T-helper 17 cell (primary cell): ENCODE measurements around the gene GLB1L. TPM values are rescaled to one million over a fixed set of nuclear protein-coding genes. Genes with fewer than 3 reads are reported as not detected.
"Not testable (repeated sequence)": the region's sequence is repeated elsewhere in the genome, so short reads cannot be mapped to it uniquely, and the experiment has no call there.

Experiments used
- ATAC-seq: fragments of 150-1000 bp; cut with Tn5 transposase; 2 replicates; pipeline ENCODE4 v1.10.0; 2021; ENCODE audit warnings: mild to moderate bottlenecking, moderate library complexity
- DNase-seq, 3 donors: peaks; one replicate each; pipeline versions ENCODE4 v3.0.0 to v3.0.0-alpha.2; 2020 to 2021
- H3K9me3 ChIP-seq: one replicate; pipeline ENCODE4 v1.7.0; 2013; ENCODE audit warnings: low read length, mild to moderate bottlenecking; ENCODE audit not compliant: control insufficient read depth, poor library complexity, severe bottlenecking
- H3K27ac Mint-ChIP-seq: one replicate; pipeline ENCODE4 v1.8.0; 2022; ENCODE audit warnings: mild to moderate bottlenecking, moderate library complexity, mixed read lengths
- H3K27me3 Mint-ChIP-seq: one replicate; pipeline ENCODE4 v1.8.0; 2022; ENCODE audit warnings: mixed read lengths
- H3K36me3 Mint-ChIP-seq: one replicate; pipeline ENCODE4 v1.8.0; 2022; ENCODE audit warnings: low read depth, mixed read lengths
- H3K4me1 Mint-ChIP-seq: one replicate; pipeline ENCODE4 v1.8.0; 2022; ENCODE audit warnings: mild to moderate bottlenecking, mixed read lengths
- H3K4me3 Mint-ChIP-seq: one replicate; pipeline ENCODE4 v1.8.0; 2022; ENCODE audit warnings: mild to moderate bottlenecking, moderate library complexity, mixed read lengths
- total RNA-seq, 4 donors: library from RNA in 2 of 4; stranded (reverse) in 2 of 4; gene quantifications; one replicate each; pipeline ENCODE4 v1.2.3 and lab custom pipeline; 2022 to 2026

Gene GLB1L
- total RNA-seq, 2 donors from 2014 or later, result 0.94 to 3.1 TPM

- peak overlapping the region; percentile 94 for H3K27ac Mint-ChIP-seq
- H3K4me3 Mint-ChIP-seq, result peak overlapping the region; percentile 21
- no peak for DNase-seq
- no peaks in the 10 kb centered on the region for H3K27me3 Mint-ChIP-seq
- ATAC-seq, result no peak
- no peaks in the 10 kb centered on the region for H3K36me3 Mint-ChIP-seq
- H3K4me1 Mint-ChIP-seq, result peaks cover 20% of the 10 kb centered on the region
- H3K9me3 ChIP-seq, result no peaks in the 10 kb centered on the region
Measured at GRCh38 chr2:219209236-219210195, 35.7 kb downstream of the GLB1L start.

DNA sequence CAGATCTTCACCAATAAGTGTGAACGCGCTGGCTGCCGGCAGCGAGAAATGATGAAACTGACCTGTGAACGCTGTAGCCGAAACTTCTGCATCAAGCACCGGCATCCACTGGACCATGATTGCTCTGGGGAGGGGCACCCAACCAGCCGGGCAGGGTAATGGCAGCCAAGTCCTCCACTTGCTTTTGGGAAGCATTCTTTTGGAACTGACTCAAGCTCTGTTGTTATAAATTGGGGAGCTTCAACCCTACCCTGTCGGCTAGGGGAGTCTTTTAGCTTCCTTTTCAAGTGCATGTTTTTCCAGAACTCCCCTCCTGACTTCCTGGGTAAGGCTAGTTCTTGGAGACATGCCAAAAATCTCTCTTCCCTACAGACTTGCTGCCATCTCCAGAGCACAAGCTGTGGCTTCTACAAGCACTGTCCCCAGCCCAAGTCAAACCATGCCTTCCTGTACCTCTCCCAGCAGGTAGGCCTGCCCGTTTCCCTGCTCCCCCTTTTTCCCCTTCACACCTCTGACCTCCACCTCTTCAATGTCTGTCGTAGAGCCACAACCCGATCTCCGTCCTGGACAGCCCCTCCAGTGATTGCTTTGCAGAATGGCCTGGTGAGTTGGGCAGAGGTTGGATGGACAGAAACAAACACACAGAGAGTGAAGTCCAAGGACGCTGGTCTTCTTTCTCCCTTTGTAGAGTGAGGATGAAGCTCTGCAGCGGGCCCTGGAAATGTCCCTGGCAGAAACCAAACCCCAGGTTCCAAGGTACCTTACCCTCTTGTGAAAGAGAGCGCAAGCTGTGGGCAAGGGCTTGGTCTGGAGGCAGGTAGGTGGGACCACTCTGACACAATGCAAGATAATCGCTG, 37.1 kb downstream of the GLB1L start:
- no peaks in the 10 kb centered on the region for H3K9me3 ChIP-seq
- no peaks in the 10 kb centered on the region for H3K27me3 Mint-ChIP-seq
- peak overlapping the region; percentile 91 for H3K4me3 Mint-ChIP-seq
- DNase-seq (no peak), ATAC-seq (no peak)
- peak overlapping the region; percentile 94 for H3K27ac Mint-ChIP-seq
- no peaks in the 10 kb centered on the region for H3K36me3 Mint-ChIP-seq
- H3K4me1 Mint-ChIP-seq, result peaks cover 20% of the 10 kb centered on the region

DNA sequence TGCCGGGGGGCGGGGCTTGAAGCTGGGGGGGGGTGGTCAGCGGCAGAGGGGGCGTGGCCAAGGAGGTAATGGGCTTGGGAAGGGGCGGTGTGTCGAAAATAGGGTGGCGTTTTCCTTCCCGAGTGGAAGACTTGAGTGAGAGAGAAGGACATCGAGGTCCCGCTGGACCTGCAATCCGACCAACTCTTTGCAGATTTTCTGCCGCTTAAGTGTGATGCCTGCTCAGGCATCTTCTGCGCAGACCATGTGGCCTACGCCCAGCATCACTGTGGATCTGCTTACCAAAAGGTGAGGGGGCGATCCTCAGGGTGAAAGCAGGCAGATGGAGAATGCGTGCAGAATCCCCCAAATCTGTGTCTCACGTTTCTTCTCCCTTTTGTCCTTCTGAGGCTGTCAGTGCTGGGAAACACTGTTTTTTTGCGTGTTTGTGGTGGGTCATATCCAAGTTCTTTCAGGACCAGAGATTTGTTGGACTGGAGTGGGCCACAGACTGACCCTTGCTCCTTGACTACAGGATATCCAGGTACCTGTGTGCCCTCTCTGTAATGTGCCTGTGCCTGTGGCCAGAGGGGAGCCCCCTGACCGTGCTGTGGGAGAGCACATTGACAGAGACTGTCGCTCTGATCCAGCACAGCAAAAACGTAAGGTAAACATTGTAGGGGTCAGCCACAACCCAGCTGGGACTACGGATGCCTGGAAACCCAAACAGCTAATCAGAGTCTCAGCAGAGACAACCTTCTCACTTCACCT, 37.9 kb downstream of the GLB1L start:
- H3K4me1 Mint-ChIP-seq, result peaks cover 20% of the 10 kb centered on the region
- H3K36me3 Mint-ChIP-seq, result no peaks in the 10 kb centered on the region

DNA sequence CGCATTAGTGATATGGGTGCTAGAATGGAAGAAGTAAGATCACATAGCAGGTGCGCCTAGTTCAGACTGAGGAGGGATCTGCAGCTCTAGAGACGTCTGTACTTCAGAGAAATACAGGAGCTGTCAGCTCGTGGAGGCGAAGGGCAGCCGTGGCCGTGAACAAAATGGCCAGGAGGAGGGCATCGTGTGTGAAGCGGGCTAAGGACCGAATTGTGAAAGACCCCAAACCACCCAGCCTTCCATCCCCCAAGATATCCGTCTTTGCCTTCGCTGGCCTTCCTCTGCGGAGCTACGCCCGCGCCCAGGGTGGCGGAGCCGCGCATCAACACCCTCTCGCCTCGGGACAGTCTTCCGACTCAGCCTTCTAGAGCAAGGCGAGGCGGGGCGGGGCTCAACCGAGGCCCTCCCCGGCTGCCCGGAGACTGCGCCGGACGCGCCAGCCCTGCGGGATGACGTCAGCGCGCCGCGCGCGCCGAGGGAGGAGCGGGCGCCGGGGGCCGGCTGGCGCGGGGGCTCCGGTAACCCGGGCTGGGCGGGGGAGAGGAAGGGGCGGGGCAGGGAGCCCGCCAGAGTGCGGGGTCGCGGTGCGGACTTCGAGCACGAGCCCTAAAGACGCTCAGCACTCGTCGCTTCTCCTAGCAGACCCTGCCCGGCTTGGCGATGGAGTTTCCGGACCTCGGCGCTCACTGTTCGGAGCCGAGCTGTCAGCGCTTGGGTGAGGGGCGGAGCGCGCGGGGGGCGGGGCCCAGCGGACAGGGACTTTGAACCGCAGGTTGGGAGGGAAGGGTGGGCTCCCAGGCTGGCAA, 38.7 kb downstream of the GLB1L start, which contains the start of gene ZFAND2B:
TSS of gene ZFAND2B (plus strand) at position 455 of the 806 bp plus-strand sequence. CDS start at position 661, 206 bp downstream.
- peak; percentile 95 for ATAC-seq
- H3K4me1 Mint-ChIP-seq, result peaks cover 20% of the 10 kb centered on the region
- peak within 1 kb of the TSS; percentile 91 for H3K4me3 Mint-ChIP-seq
- no peaks in the 10 kb centered on the region for H3K36me3 Mint-ChIP-seq
- peak; percentile 95 to 98 (median 95) for DNase-seq
- H3K9me3 ChIP-seq, result no peaks in the 10 kb centered on the region
- H3K27ac Mint-ChIP-seq, result peak within 1 kb of the TSS; percentile 94
- no peaks in the 10 kb centered on the region for H3K27me3 Mint-ChIP-seq

More for the DNA sequence above, 37.9 kb downstream of the GLB1L start:
- peak overlapping the region; percentile 91 for H3K4me3 Mint-ChIP-seq
- no peak for ATAC-seq
- H3K9me3 ChIP-seq, result no peaks in the 10 kb centered on the region
- H3K27ac Mint-ChIP-seq, result peak overlapping the region; percentile 94
- no peaks in the 10 kb centered on the region for H3K27me3 Mint-ChIP-seq
- DNase-seq, result no peak

DNA sequence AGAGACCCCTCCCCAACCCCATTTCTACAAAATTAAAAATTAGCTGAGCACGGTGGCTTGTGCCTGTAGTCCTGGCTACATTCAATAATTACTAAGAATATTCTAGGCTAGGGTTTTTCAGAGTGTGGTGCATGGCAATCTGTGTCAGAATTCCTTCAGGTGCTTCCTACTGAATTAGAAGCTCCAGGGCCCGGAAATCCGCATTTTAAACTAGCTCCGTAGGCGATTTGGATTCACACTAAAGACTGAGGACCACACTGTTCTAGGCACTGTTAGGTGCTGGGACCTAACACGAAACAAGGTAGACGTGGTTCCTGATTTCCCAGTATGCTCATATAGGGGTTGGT, 39.3 kb downstream of the GLB1L start:
- no peaks in the 10 kb centered on the region for H3K36me3 Mint-ChIP-seq

DNA sequence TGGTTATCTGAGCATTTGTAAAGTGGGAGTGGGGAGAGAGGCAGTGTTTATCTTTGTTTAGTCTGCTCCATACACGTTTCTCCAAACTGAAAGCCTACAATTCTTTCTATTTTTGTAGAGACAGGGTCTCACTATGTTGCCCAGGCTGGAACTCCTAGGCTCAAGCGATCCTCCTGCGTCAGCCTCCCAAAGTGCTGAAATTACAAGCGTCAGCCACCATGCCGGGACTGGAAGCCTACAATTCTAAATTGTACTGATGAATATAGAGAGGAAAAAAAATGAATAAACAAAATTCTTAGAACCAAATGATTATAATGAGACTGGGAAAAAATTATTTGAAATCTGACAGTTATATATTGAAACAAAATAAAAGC, 40.1 kb downstream of the GLB1L start:
- H3K36me3 Mint-ChIP-seq, result no peaks in the 10 kb centered on the region
- no peak for DNase-seq
- no peaks in the 10 kb centered on the region for H3K9me3 ChIP-seq
- H3K27ac Mint-ChIP-seq, result no peak overlapping the region
- peaks cover 8% of the 10 kb centered on the region for H3K27me3 Mint-ChIP-seq
- peaks cover 18% of the 10 kb centered on the region for H3K4me1 Mint-ChIP-seq
- ATAC-seq, result no peak
- H3K4me3 Mint-ChIP-seq, result no peak overlapping the region

More for the DNA sequence above, 39.3 kb downstream of the GLB1L start:
- Mint-ChIP-seq H3K27me3 (peaks cover 1% of the 10 kb centered on the region), H3K4me3 (peak overlapping the region; percentile 91), H3K27ac (peak overlapping the region; percentile 91), H3K4me1 (peaks cover 16% of the 10 kb centered on the region)
- ATAC-seq (no peak), DNase-seq (no peak)
- H3K9me3 ChIP-seq, result no peaks in the 10 kb centered on the region

DNA sequence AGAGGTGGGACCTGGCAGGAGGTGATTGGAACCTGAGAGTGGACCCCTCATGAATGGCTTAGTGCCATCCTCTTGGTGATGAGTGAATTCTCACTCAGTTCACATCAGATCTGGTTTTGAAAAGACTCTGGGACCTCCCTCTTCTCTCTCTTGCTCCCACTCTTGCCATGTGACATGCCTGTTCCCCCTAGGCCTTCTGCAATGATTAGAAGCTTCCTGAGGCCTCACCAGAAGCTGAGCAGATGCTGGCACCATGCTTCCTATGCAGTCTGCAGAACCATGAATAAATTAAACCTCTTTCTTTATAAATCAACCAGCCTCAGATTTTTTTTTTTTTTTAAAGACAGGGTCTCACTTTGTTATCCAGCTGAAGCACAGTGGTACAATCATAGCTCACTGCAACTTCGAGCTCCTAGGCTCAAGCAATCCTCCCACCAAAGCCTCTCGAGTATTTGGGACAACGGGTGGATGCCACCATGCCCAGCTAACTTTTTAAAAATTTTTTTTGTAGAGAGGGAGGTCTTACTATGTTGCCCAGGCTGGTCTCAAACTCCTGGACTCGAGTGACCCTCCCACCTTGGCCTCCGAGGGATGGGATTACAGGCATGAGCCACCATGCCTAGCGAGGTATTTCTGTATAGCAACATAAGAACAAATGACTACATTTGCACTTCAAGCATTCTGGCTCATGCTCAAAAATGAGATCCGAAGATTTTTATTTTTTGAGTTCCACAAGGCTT, 40.6 kb downstream of the GLB1L start:
- no peak overlapping the region for H3K4me3 Mint-ChIP-seq

DNA sequence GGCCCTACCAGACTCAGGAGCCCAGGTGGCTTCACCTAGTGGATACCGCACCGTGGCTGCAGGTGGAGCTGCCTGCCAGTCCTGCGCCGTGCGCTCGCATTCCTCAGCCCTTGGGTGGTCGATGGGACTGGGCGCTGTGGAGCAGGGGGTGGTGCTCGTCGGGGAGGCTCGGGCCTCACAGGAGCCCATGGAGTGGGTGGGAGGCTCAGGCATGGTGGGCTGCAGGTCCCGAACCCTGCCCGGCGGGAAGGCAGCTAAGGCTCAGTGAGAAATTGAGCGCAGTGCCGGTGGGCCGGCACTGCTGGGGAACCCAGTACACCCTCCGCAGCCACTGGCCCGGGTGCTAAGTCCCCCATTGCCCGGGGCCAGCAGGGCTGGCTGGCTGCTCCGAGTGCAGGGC, 43.9 kb downstream of the GLB1L start:
- ATAC-seq, H3K4me3 Mint-ChIP-seq, H3K36me3 Mint-ChIP-seq, H3K27ac Mint-ChIP-seq, H3K4me1 Mint-ChIP-seq, H3K9me3 ChIP-seq, DNase-seq: not testable (repeated sequence)
- peaks cover 21% of the 10 kb centered on the region for H3K27me3 Mint-ChIP-seq

More for the DNA sequence above, 40.6 kb downstream of the GLB1L start:
- H3K27me3 Mint-ChIP-seq, result peaks cover 10% of the 10 kb centered on the region
- peaks cover 18% of the 10 kb centered on the region for H3K4me1 Mint-ChIP-seq
- DNase-seq, result no peak
- H3K36me3 Mint-ChIP-seq, result no peaks in the 10 kb centered on the region
- ATAC-seq, result no peak
- H3K9me3 ChIP-seq, result no peaks in the 10 kb centered on the region
- H3K27ac Mint-ChIP-seq, result no peak overlapping the region

DNA sequence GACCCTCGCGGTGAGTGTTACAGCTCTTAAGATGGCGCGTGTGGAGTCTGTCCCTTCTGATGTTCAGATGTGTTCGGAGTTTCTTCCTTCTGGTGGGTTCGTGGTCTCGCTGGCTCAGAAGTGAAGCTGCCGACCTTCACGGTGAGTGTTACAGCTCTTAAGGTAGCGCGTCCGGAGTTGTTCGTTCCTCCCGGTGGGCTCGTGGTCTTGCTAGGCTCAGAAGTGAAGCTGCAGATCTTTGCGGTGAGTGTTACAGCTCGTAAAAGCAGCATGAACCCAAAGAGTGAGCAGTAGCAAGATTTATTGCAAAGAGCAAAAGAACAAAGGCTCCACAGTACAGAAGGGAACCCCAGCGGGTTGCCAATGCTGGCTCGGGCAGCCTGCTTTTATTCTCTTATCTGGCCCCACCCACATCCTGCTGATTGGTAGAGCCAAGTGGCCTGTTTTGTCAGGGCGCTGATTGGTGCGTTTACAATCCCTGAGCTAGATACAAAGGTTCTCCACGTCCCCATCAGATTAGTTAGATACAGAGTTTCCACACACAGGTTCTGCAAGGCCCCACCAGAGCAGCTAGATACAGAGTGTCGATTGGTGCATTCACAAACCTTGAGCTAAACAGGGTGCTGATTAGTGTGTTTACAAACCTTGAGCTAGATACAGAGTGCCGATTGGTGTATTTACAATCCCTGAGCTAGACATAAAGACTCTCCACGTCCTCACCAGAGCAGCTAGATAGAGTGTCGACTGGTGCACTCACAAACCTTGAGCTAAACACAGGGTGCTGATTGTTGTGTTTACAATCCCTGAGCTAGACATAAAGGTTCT, 44.5 kb downstream of the GLB1L start:
- H3K4me1 Mint-ChIP-seq, H3K36me3 Mint-ChIP-seq, ATAC-seq, DNase-seq, H3K27ac Mint-ChIP-seq, H3K9me3 ChIP-seq: not testable (repeated sequence)
- peak overlapping the region; percentile 65 for H3K4me3 Mint-ChIP-seq
- peaks cover 21% of the 10 kb centered on the region for H3K27me3 Mint-ChIP-seq

- ATAC-seq (no peak), DNase-seq (no peak)
- Mint-ChIP-seq H3K4me1 (peaks cover 6% of the 10 kb centered on the region), H3K4me3 (no peak overlapping the region), H3K27ac (no peak overlapping the region), H3K27me3 (peaks cover 21% of the 10 kb centered on the region), H3K36me3 (peaks cover 3% of the 10 kb centered on the region)
- no peaks in the 10 kb centered on the region for H3K9me3 ChIP-seq
Measured at GRCh38 chr2:219199470-219200211, 45.6 kb downstream of the GLB1L start.
